ENCODE measurements around the gene SCN4B.

SCN4B gene

GRCh38 chr11:118091690-118092089, 60.9 kb downstream of the SCN4B start:
- H3K4me1 ChIP-seq (ENCODE audit: control insufficient read depth in 2 of 2, insufficient read depth in 1 of 2, low read depth in 1 of 2, low read length in 2 of 2): peaks cover 2 to 8% of the 10 kb centered on the region in 2 donors
- H3K23ac ChIP-seq (ENCODE audit: low read depth, low read length, poor library complexity): no peak overlapping the region
- WGBS, 2 donors (ENCODE audit: extremely low coverage in 2 of 2, insufficient read length in 2 of 2, insufficient replicate concordance in 1 of 2): no CpG with 5 or more reads among the region's 6 CpGs
- H3K9ac ChIP-seq (ENCODE audit: low read depth, low read length, poor library complexity): no peak overlapping the region
- no peaks in the 10 kb centered on the region for H3K79me1 ChIP-seq (ENCODE audit: low read depth, low read length)
- no peak for DNase-seq (ENCODE audit: low spot score)
- no peak overlapping the region for H2AK5ac ChIP-seq (ENCODE audit: low read depth, low read length)
- H4K91ac ChIP-seq (ENCODE audit: low read depth, low read length, poor library complexity): no peak overlapping the region
- H2BK120ac ChIP-seq (ENCODE audit: low read depth, low read length): no peak overlapping the region
- no peak overlapping the region for H3K4me3 ChIP-seq (ENCODE audit: low read length in 2 of 2)
- no peak overlapping the region for H3K4me2 ChIP-seq (ENCODE audit: insufficient read depth, low read length, poor library complexity, severe bottlenecking)
- H2BK15ac ChIP-seq (ENCODE audit: low read length): no peak overlapping the region
- H3K9me3 ChIP-seq (replicated peaks in 1 of 2; ENCODE audit: control insufficient read depth in 2 of 2, insufficient read depth in 1 of 2, low read depth in 1 of 2, low read length in 2 of 2): peaks cover 7 to 8% of the 10 kb centered on the region in 2 donors
- no peak overlapping the region for H4K8ac ChIP-seq (ENCODE audit: low read depth, low read length)
- no peaks in the 10 kb centered on the region for H3K36me3 ChIP-seq (replicated peaks in 1 of 2; ENCODE audit: control insufficient read depth in 2 of 2, insufficient read depth in 2 of 2, low read length in 2 of 2)
- no peak overlapping the region for H3K27ac ChIP-seq (replicated peaks; ENCODE audit: low read length)
- H2AFZ ChIP-seq (ENCODE audit: low read length): no peak overlapping the region
- no peak overlapping the region for H3K18ac ChIP-seq (ENCODE audit: low read length)
- H3K14ac ChIP-seq (ENCODE audit: low read length): no peak overlapping the region
- no peak overlapping the region for H2BK12ac ChIP-seq (ENCODE audit: low read length)
- H3K27me3 ChIP-seq (ENCODE audit: control insufficient read depth in 3 of 3, insufficient read depth in 3 of 3, low read depth in 1 of 3, low read length in 3 of 3): peaks cover 0 to 10% (median 0%) of the 10 kb centered on the region in 3 experiments
- H3K4ac ChIP-seq (ENCODE audit: low read length): no peak overlapping the region
- H2BK5ac ChIP-seq (ENCODE audit: low read length): no peak overlapping the region

- no CpG with 5 or more reads among the region's 7 CpGs for WGBS, 2 donors (ENCODE audit: extremely low coverage in 2 of 2, insufficient read length in 2 of 2, insufficient replicate concordance in 1 of 2)
These were observed 62.0 kb downstream of the SCN4B start for GRCh38 chr11:118090545-118091162.

GRCh38 chr11:118088531-118088930, 64.1 kb downstream of the SCN4B start:
- Histone ChIP-seq H3K79me1 (ENCODE audit: low read depth, low read length) (no peaks in the 10 kb centered on the region), H4K8ac (ENCODE audit: low read depth, low read length) (no peak overlapping the region), H3K27ac (replicated peaks; ENCODE audit: low read length) (no peak overlapping the region), H3K4me2 (ENCODE audit: insufficient read depth, low read length, poor library complexity, severe bottlenecking) (no peak overlapping the region), H3K9ac (ENCODE audit: low read depth, low read length, poor library complexity) (no peak overlapping the region), H3K4me3 (ENCODE audit: low read length in 2 of 2) (no peak overlapping the region), H2AFZ (ENCODE audit: low read length) (no peak overlapping the region), H2AK5ac (ENCODE audit: low read depth, low read length) (no peak overlapping the region), H3K4me1 (ENCODE audit: control insufficient read depth in 2 of 2, insufficient read depth in 1 of 2, low read depth in 1 of 2, low read length in 2 of 2) (peaks cover 2 to 12% of the 10 kb centered on the region in 2 donors), H3K36me3 (replicated peaks in 1 of 2; ENCODE audit: control insufficient read depth in 2 of 2, insufficient read depth in 2 of 2, low read length in 2 of 2) (no peaks in the 10 kb centered on the region), H3K4ac (ENCODE audit: low read length) (no peak overlapping the region), H3K18ac (ENCODE audit: low read length) (peak overlapping the region; percentile 42), H3K23ac (ENCODE audit: low read depth, low read length, poor library complexity) (no peak overlapping the region), H4K91ac (ENCODE audit: low read depth, low read length, poor library complexity) (no peak overlapping the region), H3K14ac (ENCODE audit: low read length) (no peak overlapping the region), H2BK15ac (ENCODE audit: low read length) (no peak overlapping the region), H2BK12ac (ENCODE audit: low read length) (no peak overlapping the region), H2BK5ac (ENCODE audit: low read length) (no peak overlapping the region), H2BK120ac (ENCODE audit: low read depth, low read length) (no peak overlapping the region), H3K27me3 (ENCODE audit: control insufficient read depth in 3 of 3, insufficient read depth in 3 of 3, low read depth in 1 of 3, low read length in 3 of 3) (peaks cover 0 to 3% (median 0%) of the 10 kb centered on the region in 3 experiments), H3K9me3 (replicated peaks in 1 of 2; ENCODE audit: control insufficient read depth in 2 of 2, insufficient read depth in 1 of 2, low read depth in 1 of 2, low read length in 2 of 2) (peaks cover 7 to 8% of the 10 kb centered on the region in 2 donors)
- WGBS, 2 donors (ENCODE audit: extremely low coverage in 2 of 2, insufficient read length in 2 of 2, insufficient replicate concordance in 1 of 2): no CpG with 5 or more reads among the region's 4 CpGs
- no peak for DNase-seq (ENCODE audit: low spot score)

More at GRCh38 chr11:118090545-118091162, 62.0 kb downstream of the SCN4B start:
- Histone ChIP-seq H2AK5ac (ENCODE audit: low read depth, low read length) (no peak overlapping the region), H3K27ac (replicated peaks; ENCODE audit: low read length) (no peak overlapping the region), H3K23ac (ENCODE audit: low read depth, low read length, poor library complexity) (no peak overlapping the region), H3K79me1 (ENCODE audit: low read depth, low read length) (no peaks in the 10 kb centered on the region), H2BK15ac (ENCODE audit: low read length) (no peak overlapping the region), H2BK5ac (ENCODE audit: low read length) (no peak overlapping the region), H3K4me3 (ENCODE audit: low read length in 2 of 2) (no peak overlapping the region), H3K9ac (ENCODE audit: low read depth, low read length, poor library complexity) (no peak overlapping the region), H3K4ac (ENCODE audit: low read length) (no peak overlapping the region), H3K4me2 (ENCODE audit: insufficient read depth, low read length, poor library complexity, severe bottlenecking) (no peak overlapping the region), H3K4me1 (ENCODE audit: control insufficient read depth in 2 of 2, insufficient read depth in 1 of 2, low read depth in 1 of 2, low read length in 2 of 2) (peaks cover 2 to 12% of the 10 kb centered on the region in 2 donors), H4K8ac (ENCODE audit: low read depth, low read length) (no peak overlapping the region), H2BK120ac (ENCODE audit: low read depth, low read length) (no peak overlapping the region), H2AFZ (ENCODE audit: low read length) (no peak overlapping the region), H2BK12ac (ENCODE audit: low read length) (no peak overlapping the region), H3K9me3 (replicated peaks in 1 of 2; ENCODE audit: control insufficient read depth in 2 of 2, insufficient read depth in 1 of 2, low read depth in 1 of 2, low read length in 2 of 2) (peaks cover 7 to 8% of the 10 kb centered on the region in 2 donors), H4K91ac (ENCODE audit: low read depth, low read length, poor library complexity) (no peak overlapping the region), H3K27me3 (ENCODE audit: control insufficient read depth in 3 of 3, insufficient read depth in 3 of 3, low read depth in 1 of 3, low read length in 3 of 3) (peaks cover 0 to 10% (median 0%) of the 10 kb centered on the region in 3 experiments), H3K14ac (ENCODE audit: low read length) (no peak overlapping the region), H3K18ac (ENCODE audit: low read length) (no peak overlapping the region), H3K36me3 (replicated peaks in 1 of 2; ENCODE audit: control insufficient read depth in 2 of 2, insufficient read depth in 2 of 2, low read length in 2 of 2) (no peaks in the 10 kb centered on the region)
- DNase-seq (ENCODE audit: low spot score): no peak

- no peak for DNase-seq (ENCODE audit: low spot score)
- Histone ChIP-seq H3K36me3 (replicated peaks in 1 of 2; ENCODE audit: control insufficient read depth in 2 of 2, insufficient read depth in 2 of 2, low read length in 2 of 2) (no peaks in the 10 kb centered on the region), H4K8ac (ENCODE audit: low read depth, low read length) (no peak overlapping the region), H3K4me1 (ENCODE audit: control insufficient read depth in 2 of 2, insufficient read depth in 1 of 2, low read depth in 1 of 2, low read length in 2 of 2) (peaks cover 3 to 10% of the 10 kb centered on the region in 2 donors), H2BK12ac (ENCODE audit: low read length) (no peak overlapping the region), H3K27ac (replicated peaks; ENCODE audit: low read length) (no peak overlapping the region), H2AFZ (ENCODE audit: low read length) (no peak overlapping the region), H3K27me3 (ENCODE audit: control insufficient read depth in 3 of 3, insufficient read depth in 3 of 3, low read depth in 1 of 3, low read length in 3 of 3) (peaks cover 0 to 3% (median 0%) of the 10 kb centered on the region in 3 experiments), H3K23ac (ENCODE audit: low read depth, low read length, poor library complexity) (no peak overlapping the region), H3K4ac (ENCODE audit: low read length) (no peak overlapping the region), H3K79me1 (ENCODE audit: low read depth, low read length) (no peaks in the 10 kb centered on the region), H4K91ac (ENCODE audit: low read depth, low read length, poor library complexity) (no peak overlapping the region), H2AK5ac (ENCODE audit: low read depth, low read length) (no peak overlapping the region), H3K9me3 (replicated peaks in 1 of 2; ENCODE audit: control insufficient read depth in 2 of 2, insufficient read depth in 1 of 2, low read depth in 1 of 2, low read length in 2 of 2) (peaks cover 7 to 8% of the 10 kb centered on the region in 2 donors), H3K4me2 (ENCODE audit: insufficient read depth, low read length, poor library complexity, severe bottlenecking) (no peak overlapping the region), H2BK5ac (ENCODE audit: low read length) (no peak overlapping the region), H3K18ac (ENCODE audit: low read length) (no peak overlapping the region), H3K14ac (ENCODE audit: low read length) (no peak overlapping the region), H2BK120ac (ENCODE audit: low read depth, low read length) (no peak overlapping the region), H3K4me3 (ENCODE audit: low read length in 2 of 2) (no peak overlapping the region), H3K9ac (ENCODE audit: low read depth, low read length, poor library complexity) (no peak overlapping the region), H2BK15ac (ENCODE audit: low read length) (no peak overlapping the region)
- no CpG with 5 or more reads among the region's 6 CpGs for WGBS, 2 donors (ENCODE audit: extremely low coverage in 2 of 2, insufficient read length in 2 of 2, insufficient replicate concordance in 1 of 2)
These were observed 64.7 kb downstream of the SCN4B start for GRCh38 chr11:118087931-118088330.
